Tibial artery (tissue), 4 donors: ENCODE data around the gene LKAAEAR1.

Experiments used
- DNase-seq, 2 donors: peaks; one replicate each; pipeline ENCODE4 v3.0.0-alpha.2; 2019
- H3K27ac ChIP-seq, 2 donors: fragments of 200-600 bp; sonication (generic) in 1 of 2; 1 replicate in 1 of 2; 2 replicates in 1 of 2; pipeline ENCODE4 v1.5.1; 2018 to 2019; ENCODE audit warnings: mild to moderate bottlenecking in 1 of 2
- H3K27me3 ChIP-seq, 2 donors: fragments of 200-600 bp; sonication (generic) in 1 of 2; one replicate each; pipeline versions ENCODE4 v1.5.1 to v1.6.0; 2016 to 2019
- H3K36me3 ChIP-seq, 3 donors: fragments of 200-600 bp; sonication (generic) in 2 of 3; one replicate each; pipeline ENCODE4 v1.5.1; 2016 to 2019; ENCODE audit warnings: mild to moderate bottlenecking in 2 of 3
- H3K4me1 ChIP-seq, 4 donors: fragments of 200-600 bp; sonication (generic) in 2 of 4; 1 replicate in 3 of 4; 2 replicates in 1 of 4; pipeline ENCODE4 v1.5.1; 2016 to 2019
- H3K4me3 ChIP-seq, 2 donors: fragments of 200-600 bp; sonication (generic) in 1 of 2; 1 replicate in 1 of 2; 2 replicates in 1 of 2; pipeline ENCODE4 v1.5.1; 2018 to 2019; ENCODE audit warnings: mild to moderate bottlenecking in 2 of 2
- H3K9me3 ChIP-seq, 3 donors: fragments of 200-600 bp; sonication (generic) in 1 of 3; one replicate each; pipeline ENCODE4 v1.5.1; 2016 to 2019
- CTCF ChIP-seq, 2 experiments: fragments of 200-600 bp in 1 of 2; fragments of 450-650 bp in 1 of 2; IDR thresholded peaks; one replicate each; pipeline ENCODE4 v1.5.1; 2017 to 2019; ENCODE audit warnings: antibody characterized with exemption in 2 of 2, mild to moderate bottlenecking in 1 of 2, moderate library complexity in 1 of 2
- intact Hi-C: fragments of 100-400 bp; cut with DNase I; formaldehyde crosslinking; loops from one replicate; pipeline ENCODE4 v1.15.0; 2023; ENCODE audit warnings: low total_unique reads

The LKAAEAR1 gene

GRCh38 chr20:64036346-64037198, 47.6 kb downstream of the LKAAEAR1 start:
- peaks cover 0 to 37% (median 19%) of the 10 kb centered on the region in 4 donors for H3K4me1 ChIP-seq

GRCh38 chr20:64035933-64036345, 48.3 kb downstream of the LKAAEAR1 start, which contains the start of gene C20orf204:
Gene C20orf204, plus strand, starts transcription at chr20:64036182. Its CDS starts 142 bp downstream, at chr20:64036324.
- H3K9me3 ChIP-seq: no peaks in the 10 kb centered on the region
- peaks cover 15 to 44% (median 41%) of the 10 kb centered on the region in 3 donors for H3K36me3 ChIP-seq
- H3K27ac ChIP-seq: no peak within 1 kb of the TSS
- TF ChIP-seq CTCF (IDR thresholded peaks at IDR 0.05): no peak
- no peak within 1 kb of the TSS for H3K4me3 ChIP-seq
- H3K27me3 ChIP-seq: peaks cover 0 to 57% of the 10 kb centered on the region in 2 donors
- no peak for DNase-seq
- H3K4me1 ChIP-seq: peaks cover 0 to 34% (median 18%) of the 10 kb centered on the region in 4 donors
- intact Hi-C loops: no loop called here

More at GRCh38 chr20:64036346-64037198, 47.6 kb downstream of the LKAAEAR1 start:
- Histone ChIP-seq H3K27ac (no peak overlapping the region), H3K36me3 (peaks cover 12 to 38% (median 34%) of the 10 kb centered on the region in 3 donors), H3K4me3 (no peak overlapping the region), H3K27me3 (peaks cover 0 to 63% of the 10 kb centered on the region in 2 donors), H3K9me3 (no peaks in the 10 kb centered on the region)
- no peak for DNase-seq
- intact Hi-C loops: no loop called here
- no peak for TF ChIP-seq CTCF (IDR thresholded peaks at IDR 0.05)

- H3K36me3 ChIP-seq: peaks cover 22 to 50% (median 47%) of the 10 kb centered on the region in 3 donors
- peaks cover 0 to 51% of the 10 kb centered on the region in 2 donors for H3K27me3 ChIP-seq
- H3K9me3 ChIP-seq: no peaks in the 10 kb centered on the region
- TF ChIP-seq CTCF (IDR thresholded peaks at IDR 0.05): no peak
- H3K4me1 ChIP-seq: peaks cover 0 to 34% (median 18%) of the 10 kb centered on the region in 4 donors
- H3K4me3 ChIP-seq: no peak overlapping the region
- DNase-seq: no peak
- no peak overlapping the region for H3K27ac ChIP-seq
- intact Hi-C loops: no loop called here
These were observed 48.9 kb downstream of the LKAAEAR1 start for GRCh38 chr20:64035066-64035932.

- no peak for DNase-seq
- TF ChIP-seq CTCF (IDR thresholded peaks at IDR 0.05): no peak
- Histone ChIP-seq H3K36me3 (peaks cover 34 to 63% (median 60%) of the 10 kb centered on the region in 3 donors), H3K27ac (no peak overlapping the region), H3K4me3 (no peak overlapping the region), H3K27me3 (peaks cover 0 to 38% of the 10 kb centered on the region in 2 donors), H3K9me3 (no peaks in the 10 kb centered on the region), H3K4me1 (peaks cover 0 to 25% (median 15%) of the 10 kb centered on the region in 4 donors)
- intact Hi-C loops: no loop called here
These were observed 50.2 kb downstream of the LKAAEAR1 start for GRCh38 chr20:64033981-64034493.
